Left ventricle myocardium inferior (tissue), 1 donor: ENCODE measurements around the gene SDC3. TPM values are rescaled to one million over a fixed set of nuclear protein-coding genes. Genes with fewer than 3 reads are reported as not detected.

ENCODE experiments used
- DNase-seq: peaks from one replicate; pipeline ENCODE4 v3.0.0-alpha.2; 2020
- H3K27ac ChIP-seq: fragments of 200-600 bp; replicated peaks from 2 replicates; pipeline ENCODE4 v1.8.0; 2021
- H3K27me3 ChIP-seq: fragments of 200-600 bp; 2 replicates; pipeline ENCODE4 v1.8.0; 2021; ENCODE audit warnings: low read depth
- H3K36me3 ChIP-seq: fragments of 200-600 bp; 2 replicates; pipeline ENCODE4 v1.8.0; 2021
- H3K4me1 ChIP-seq: fragments of 200-600 bp; 2 replicates; pipeline ENCODE4 v1.8.0; 2021
- H3K4me3 ChIP-seq: fragments of 200-600 bp; 2 replicates; pipeline ENCODE4 v1.8.0; 2021; ENCODE audit warnings: mild to moderate bottlenecking, moderate library complexity
- H3K9me3 ChIP-seq: fragments of 200-600 bp; replicated peaks from 2 replicates; pipeline ENCODE4 v1.8.0; 2021
- intact Hi-C: fragments of 100-400 bp; cut with micrococcal nuclease; formaldehyde crosslinking; loops from one replicate; pipeline ENCODE4 v1.11.0; 2022
- long read RNA-seq: library from polyadenylated mRNA; unstranded; transcript quantifications from one replicate; pipeline ENCODE4 v2.0.0, GENCODE V29; 2021
- total RNA-seq: library from RNA; stranded (reverse); fragmentation: NEBNext Ultra II Directional; extraction: Animal tissue kit (Norgen Biotek cat#: 25700); gene quantifications from one replicate; pipeline ENCODE4 v1.2.1, GENCODE V29; 2021
- TF ChIP-seq, protein P1 (sequence below): fragments of 200-600 bp; IDR thresholded peaks from 2 replicates; pipeline ENCODE4 v1.8.0; 2021; ENCODE audit warnings: antibody characterized with exemption, mild to moderate bottlenecking, borderline replicate concordance
- donor health status: DM: no; HTN: yes; CAD: no; lungs with severe emphysema.

The SDC3 gene, protein sequence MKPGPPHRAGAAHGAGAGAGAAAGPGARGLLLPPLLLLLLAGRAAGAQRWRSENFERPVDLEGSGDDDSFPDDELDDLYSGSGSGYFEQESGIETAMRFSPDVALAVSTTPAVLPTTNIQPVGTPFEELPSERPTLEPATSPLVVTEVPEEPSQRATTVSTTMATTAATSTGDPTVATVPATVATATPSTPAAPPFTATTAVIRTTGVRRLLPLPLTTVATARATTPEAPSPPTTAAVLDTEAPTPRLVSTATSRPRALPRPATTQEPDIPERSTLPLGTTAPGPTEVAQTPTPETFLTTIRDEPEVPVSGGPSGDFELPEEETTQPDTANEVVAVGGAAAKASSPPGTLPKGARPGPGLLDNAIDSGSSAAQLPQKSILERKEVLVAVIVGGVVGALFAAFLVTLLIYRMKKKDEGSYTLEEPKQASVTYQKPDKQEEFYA
- 25.3 TPM for total RNA-seq
- long read RNA-seq, full-length matches to known transcripts, result 2 of 45 reads
- long read RNA-seq, partial matches to known transcripts, result 0 of 45 reads
- long read RNA-seq, other reads (novel, unspliced or antisense), result 43 of 45 reads

DNA sequence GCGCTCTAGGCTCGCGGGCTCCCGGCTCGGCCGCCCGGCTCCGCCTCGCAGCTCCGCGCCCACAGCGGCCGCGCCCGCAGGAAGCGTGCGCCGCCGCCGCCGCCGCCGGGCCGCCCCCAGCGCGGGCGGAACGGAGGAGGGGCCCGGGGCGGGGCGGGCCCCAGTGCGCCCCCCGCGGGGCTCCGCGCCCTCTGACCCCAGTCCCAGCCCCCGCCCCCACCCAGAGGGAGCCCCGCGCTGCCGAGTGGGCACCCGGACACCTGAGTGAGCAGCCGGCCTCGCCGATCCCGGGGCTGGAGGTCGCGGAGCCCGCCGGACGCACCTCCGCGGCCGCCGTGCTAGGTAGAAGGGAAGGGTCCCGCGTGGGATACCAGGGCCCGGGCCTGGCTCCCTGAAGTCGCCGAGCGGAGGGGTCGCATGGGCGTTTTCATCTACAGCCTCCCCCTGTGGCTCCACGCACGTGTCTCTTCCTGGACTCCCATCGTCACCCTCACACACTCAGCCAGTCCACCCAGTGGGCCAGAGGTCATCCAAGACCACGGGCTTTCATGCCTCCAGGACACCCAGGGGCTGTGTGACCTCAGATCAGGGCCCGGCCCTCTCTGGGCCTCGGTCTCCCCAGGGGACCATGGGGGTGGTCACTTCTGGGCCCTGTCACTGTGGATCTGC lies at the start of gene SDC3:
Gene SDC3, minus strand, starts transcription at position 63 of the 669 bp plus-strand sequence. CDS start 172 bp downstream, outside the sequence.
- intact Hi-C loops, result no loop called here
- peak within 1 kb of the TSS; percentile 60 for H3K27ac ChIP-seq
- no peaks in the 10 kb centered on the region for H3K36me3 ChIP-seq
- H3K9me3 ChIP-seq, result no peaks in the 10 kb centered on the region
- DNase-seq, result peak; percentile 32
- TF ChIP-seq, protein P1, sequence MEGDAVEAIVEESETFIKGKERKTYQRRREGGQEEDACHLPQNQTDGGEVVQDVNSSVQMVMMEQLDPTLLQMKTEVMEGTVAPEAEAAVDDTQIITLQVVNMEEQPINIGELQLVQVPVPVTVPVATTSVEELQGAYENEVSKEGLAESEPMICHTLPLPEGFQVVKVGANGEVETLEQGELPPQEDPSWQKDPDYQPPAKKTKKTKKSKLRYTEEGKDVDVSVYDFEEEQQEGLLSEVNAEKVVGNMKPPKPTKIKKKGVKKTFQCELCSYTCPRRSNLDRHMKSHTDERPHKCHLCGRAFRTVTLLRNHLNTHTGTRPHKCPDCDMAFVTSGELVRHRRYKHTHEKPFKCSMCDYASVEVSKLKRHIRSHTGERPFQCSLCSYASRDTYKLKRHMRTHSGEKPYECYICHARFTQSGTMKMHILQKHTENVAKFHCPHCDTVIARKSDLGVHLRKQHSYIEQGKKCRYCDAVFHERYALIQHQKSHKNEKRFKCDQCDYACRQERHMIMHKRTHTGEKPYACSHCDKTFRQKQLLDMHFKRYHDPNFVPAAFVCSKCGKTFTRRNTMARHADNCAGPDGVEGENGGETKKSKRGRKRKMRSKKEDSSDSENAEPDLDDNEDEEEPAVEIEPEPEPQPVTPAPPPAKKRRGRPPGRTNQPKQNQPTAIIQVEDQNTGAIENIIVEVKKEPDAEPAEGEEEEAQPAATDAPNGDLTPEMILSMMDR, result no peak
- H3K4me3 ChIP-seq, result peak within 1 kb of the TSS; percentile 74
- no peaks in the 10 kb centered on the region for H3K27me3 ChIP-seq
- H3K4me1 ChIP-seq, result peaks cover 34% of the 10 kb centered on the region

DNA sequence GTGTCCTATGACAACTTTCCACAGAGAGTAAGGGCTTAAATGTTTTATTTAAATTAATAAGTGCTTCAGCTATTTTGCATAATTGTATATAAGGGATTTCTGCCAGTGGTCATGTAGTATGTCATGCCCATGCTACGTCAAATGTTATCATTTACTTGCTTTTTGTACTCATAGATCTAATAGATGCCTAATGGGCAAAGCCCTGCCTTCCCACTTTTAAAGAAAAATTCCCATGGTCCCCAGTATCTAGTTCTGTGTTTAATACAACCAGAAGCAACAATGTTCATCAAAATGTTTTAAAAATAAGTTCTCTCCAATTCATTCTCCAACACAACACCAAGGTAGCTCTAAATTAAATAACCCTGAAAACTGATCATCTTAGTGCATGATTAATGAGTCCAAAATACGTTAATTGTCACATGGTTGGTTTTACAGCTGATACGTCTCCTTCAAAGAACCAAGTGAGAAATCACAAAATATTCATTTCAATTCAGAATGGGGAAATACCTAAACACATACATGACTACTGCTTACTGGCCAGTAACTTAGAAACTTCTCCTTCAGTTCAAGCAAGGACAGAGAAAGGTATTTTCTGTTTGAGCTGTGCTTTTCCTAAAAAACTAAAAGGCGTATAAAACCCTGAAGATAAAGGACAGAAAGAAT lies 49.1 kb upstream of the SDC3 start:
- Histone ChIP-seq H3K4me3 (no peak overlapping the region), H3K36me3 (peaks cover 59% of the 10 kb centered on the region), H3K27me3 (no peaks in the 10 kb centered on the region), H3K4me1 (peaks cover 14% of the 10 kb centered on the region), H3K27ac (no peak overlapping the region), H3K9me3 (no peaks in the 10 kb centered on the region)
- TF ChIP-seq, protein P1, result no peak
- DNase-seq, result no peak
- intact Hi-C loops, result no loop called here

DNA sequence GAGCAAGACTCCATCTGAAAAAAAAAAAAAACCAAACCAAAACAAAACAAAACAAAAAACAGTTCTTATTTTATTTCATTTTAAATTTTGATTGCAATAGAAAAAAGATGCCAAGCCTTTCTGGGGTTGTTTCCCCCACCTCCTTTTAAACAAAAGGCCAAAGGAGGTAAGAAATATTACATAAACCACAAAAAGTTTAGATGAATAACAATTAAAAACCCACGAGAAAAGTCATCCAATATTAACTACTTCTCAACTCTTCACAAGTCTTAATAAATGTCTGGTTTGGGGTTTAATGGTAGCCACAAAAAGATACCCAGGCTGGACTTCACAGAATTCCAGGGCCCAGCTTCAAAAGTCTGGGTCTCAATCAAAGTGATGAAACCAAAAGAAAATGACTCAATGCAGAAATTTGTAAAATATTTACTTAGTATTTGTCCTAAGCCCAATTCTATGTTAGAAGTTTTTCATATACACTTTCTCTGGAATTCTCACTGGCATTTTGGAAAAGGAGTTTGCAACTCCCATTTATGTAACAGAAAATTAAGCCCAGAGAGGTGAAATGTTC lies 47.0 kb upstream of the SDC3 start:
- Histone ChIP-seq H3K27ac (no peak overlapping the region), H3K27me3 (no peaks in the 10 kb centered on the region), H3K4me1 (peaks cover 5% of the 10 kb centered on the region), H3K9me3 (no peaks in the 10 kb centered on the region), H3K4me3 (no peak overlapping the region), H3K36me3 (peaks cover 61% of the 10 kb centered on the region)
- no peak for DNase-seq
- TF ChIP-seq, protein P1, result no peak
- intact Hi-C loops, result no loop called here

DNA sequence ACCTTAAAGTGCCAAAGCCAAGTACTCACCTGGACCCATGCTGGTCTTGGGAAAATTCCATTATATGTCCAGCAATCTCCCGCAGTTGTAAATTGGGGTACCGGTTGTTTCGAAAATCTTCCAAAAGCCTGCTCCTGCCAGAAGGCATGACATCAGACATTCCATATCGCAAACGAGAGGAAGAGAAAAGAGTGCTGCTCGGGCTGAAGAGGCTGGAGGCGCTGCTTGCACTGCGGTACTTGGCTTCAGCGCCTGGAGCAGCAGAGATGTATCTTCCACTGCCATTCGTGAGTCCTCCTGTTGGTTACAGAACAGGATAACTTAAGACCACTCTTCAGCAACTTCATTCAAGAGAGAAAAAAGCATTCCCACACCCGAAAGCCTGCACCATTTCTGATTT lies 45.1 kb upstream of the SDC3 start:
- intact Hi-C loops, result no loop called here
- no peak for DNase-seq
- Histone ChIP-seq H3K36me3 (peaks cover 63% of the 10 kb centered on the region), H3K4me3 (no peak overlapping the region), H3K9me3 (no peaks in the 10 kb centered on the region), H3K27ac (no peak overlapping the region), H3K27me3 (no peaks in the 10 kb centered on the region), H3K4me1 (peaks cover 5% of the 10 kb centered on the region)
- TF ChIP-seq, protein P1, result no peak

DNA sequence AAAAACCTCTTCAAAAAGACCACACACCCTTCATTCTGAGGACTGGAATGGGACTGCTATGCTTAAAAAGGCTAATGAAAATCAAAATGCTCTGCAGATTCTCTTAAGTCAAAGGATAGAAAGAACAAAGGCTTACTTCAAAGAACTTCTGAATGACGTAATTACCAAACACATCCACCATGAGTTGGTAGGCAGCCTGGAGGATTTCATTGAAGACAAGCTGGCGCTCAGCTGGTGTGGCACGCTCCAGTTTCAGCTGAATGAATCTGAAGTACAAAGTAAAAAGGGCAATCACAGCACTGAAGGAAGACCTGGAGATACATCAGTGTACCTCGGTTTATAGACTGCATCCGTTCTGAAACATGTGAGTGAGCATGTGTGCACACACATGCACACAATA lies 43.5 kb upstream of the SDC3 start:
- TF ChIP-seq, protein P1, result no peak
- intact Hi-C loops, result no loop called here
- Histone ChIP-seq H3K36me3 (peaks cover 68% of the 10 kb centered on the region), H3K9me3 (no peaks in the 10 kb centered on the region), H3K4me3 (no peak overlapping the region), H3K27me3 (no peaks in the 10 kb centered on the region), H3K27ac (no peak overlapping the region), H3K4me1 (no peaks in the 10 kb centered on the region)
- no peak for DNase-seq
